HUES64 (cell line): Measurements from ENCODE around the gene FGD5.
"Not testable (repeated sequence)": the region's sequence is repeated elsewhere in the genome, so short reads cannot be mapped to it uniquely, and the experiment has no call there.

Source experiments
- H3K27ac ChIP-seq: 2 replicates; pipeline ENCODE4 v1.7.0; 2013; ENCODE audit warnings: low read depth, low read length, inconsistent platforms
- H3K27me3 ChIP-seq: 2 replicates; pipeline ENCODE4 v1.6.1; 2013; ENCODE audit warnings: mild to moderate bottlenecking, low read length; ENCODE audit not compliant: insufficient read depth
- H3K36me3 ChIP-seq: 2 replicates; pipeline ENCODE4 v1.6.1; 2013; ENCODE audit warnings: mild to moderate bottlenecking, low read length; ENCODE audit not compliant: insufficient read depth
- H3K4me1 ChIP-seq: 2 replicates; pipeline ENCODE4 v1.6.1; 2013; ENCODE audit warnings: mild to moderate bottlenecking, low read length, moderate library complexity; ENCODE audit not compliant: insufficient read depth
- H3K4me3 ChIP-seq: 2 replicates; pipeline ENCODE4 v1.5.1; 2013; ENCODE audit warnings: mild to moderate bottlenecking, low read length, moderate library complexity
- H3K9ac ChIP-seq: 2 replicates; pipeline ENCODE4 v1.6.1; 2013; ENCODE audit warnings: mild to moderate bottlenecking, low read depth, low read length
- H3K9me3 ChIP-seq: 2 replicates; pipeline ENCODE4 v1.6.1; 2013; ENCODE audit warnings: low read depth, low read length; ENCODE audit not compliant: insufficient read depth
- WGBS: fragments of 150-250, 120-280 bp; methylation state at CpG from one replicate; pipeline ENCODE4 v1.1.7; 2013; ENCODE audit warnings: missing lambda C conversion rate; 5-methylcytosine and 5-hydroxymethylcytosine counted together

FGD5 gene

DNA sequence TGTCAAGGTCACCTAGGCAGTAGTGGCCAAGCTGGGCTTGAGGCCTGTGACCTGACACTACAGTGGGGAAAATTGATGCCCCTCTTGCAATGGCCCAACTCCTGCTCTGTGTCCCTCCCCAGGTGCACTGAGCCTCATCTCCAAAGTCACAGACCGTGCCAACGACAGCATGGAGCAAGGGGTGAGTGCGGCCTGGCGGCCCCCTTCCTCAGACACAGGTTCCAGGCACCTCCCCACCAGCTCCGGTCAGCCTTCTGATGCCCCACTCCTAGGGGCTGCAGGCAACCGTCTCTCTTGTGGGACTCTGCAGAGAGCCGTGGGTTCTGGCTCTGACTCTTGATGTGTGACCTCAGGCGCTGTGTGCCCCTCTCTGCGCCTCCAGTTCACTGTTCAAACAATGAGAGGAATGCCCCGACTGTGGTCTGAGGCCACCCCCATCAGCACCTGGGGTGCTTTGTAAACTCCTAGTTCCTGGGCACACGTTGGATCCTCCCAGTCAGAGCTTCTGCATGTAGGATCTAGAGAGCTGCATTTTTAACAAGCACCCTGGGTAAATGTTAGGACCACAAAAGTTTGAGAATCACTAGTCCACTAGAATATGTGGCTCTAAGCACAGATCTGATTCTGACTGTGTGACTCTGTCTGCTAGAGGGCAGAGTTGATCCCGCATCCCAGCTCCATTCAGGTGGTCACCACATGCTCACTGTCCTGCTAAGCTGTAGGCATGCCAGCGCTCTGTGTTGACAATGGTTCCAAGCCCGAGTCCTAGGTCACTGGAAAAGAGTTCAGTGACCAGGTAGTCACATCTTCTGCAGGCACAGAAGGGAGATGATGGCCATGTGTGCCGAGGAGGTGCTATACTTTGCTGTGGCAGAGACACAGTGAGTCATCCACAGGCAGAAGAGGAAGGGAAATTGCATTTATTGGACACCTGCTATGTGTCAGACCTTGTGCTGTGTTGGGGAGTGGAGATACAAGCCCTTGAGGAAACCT lies 82.4 kb downstream of the FGD5 start:
- Histone ChIP-seq H3K4me1 (peaks cover 13% of the 10 kb centered on the region), H3K27ac (no peak overlapping the region), H3K9ac (no peak overlapping the region), H3K4me3 (no peak overlapping the region), H3K9me3 (peaks cover 4% of the 10 kb centered on the region; the same call in 1 of the 2 replicates), H3K27me3 (no peaks in the 10 kb centered on the region), H3K36me3 (no peaks in the 10 kb centered on the region)
- 79% methylated on average over 15 of the region's 15 CpGs for WGBS

DNA sequence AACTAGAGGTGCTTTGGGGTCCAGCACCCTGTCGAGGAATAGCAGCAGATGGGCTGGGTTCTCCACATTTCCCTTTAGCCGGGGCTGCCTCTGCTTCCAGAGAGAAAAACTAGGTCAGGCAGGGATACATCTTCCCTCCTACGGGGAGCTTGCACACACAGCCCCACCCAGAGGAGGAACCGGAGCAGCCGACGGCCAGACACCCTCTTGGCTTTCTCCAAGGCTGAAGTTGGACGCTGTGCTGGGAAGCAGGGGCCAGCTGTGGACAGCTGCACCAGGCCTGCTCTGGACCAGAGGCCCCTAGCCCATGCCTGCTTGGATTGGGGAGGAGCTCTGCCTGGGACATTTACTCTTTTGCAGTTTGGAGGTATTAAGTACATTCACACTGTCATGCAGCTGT lies 84.0 kb downstream of the FGD5 start:
- WGBS = 85% methylated on average over 7 of the region's 7 CpGs
- Histone ChIP-seq H3K27me3 (no peaks in the 10 kb centered on the region), H3K27ac (no peak overlapping the region), H3K9me3 (peaks cover 4% of the 10 kb centered on the region; the same call in 1 of the 2 replicates), H3K36me3 (no peaks in the 10 kb centered on the region), H3K4me1 (peaks cover 13% of the 10 kb centered on the region), H3K4me3 (no peak overlapping the region), H3K9ac (no peak overlapping the region)

- H3K4me3 ChIP-seq, H3K36me3 ChIP-seq, H3K27ac ChIP-seq, H3K9ac ChIP-seq, H3K9me3 ChIP-seq, H3K27me3 ChIP-seq: not testable (repeated sequence)
- 100% methylated on average over 1 of the region's 3 CpGs for WGBS
- H3K4me1 ChIP-seq = peaks cover 13% of the 10 kb centered on the region
Observed at GRCh38 chr3:14903501-14903900, 84.7 kb downstream of the FGD5 start.

DNA sequence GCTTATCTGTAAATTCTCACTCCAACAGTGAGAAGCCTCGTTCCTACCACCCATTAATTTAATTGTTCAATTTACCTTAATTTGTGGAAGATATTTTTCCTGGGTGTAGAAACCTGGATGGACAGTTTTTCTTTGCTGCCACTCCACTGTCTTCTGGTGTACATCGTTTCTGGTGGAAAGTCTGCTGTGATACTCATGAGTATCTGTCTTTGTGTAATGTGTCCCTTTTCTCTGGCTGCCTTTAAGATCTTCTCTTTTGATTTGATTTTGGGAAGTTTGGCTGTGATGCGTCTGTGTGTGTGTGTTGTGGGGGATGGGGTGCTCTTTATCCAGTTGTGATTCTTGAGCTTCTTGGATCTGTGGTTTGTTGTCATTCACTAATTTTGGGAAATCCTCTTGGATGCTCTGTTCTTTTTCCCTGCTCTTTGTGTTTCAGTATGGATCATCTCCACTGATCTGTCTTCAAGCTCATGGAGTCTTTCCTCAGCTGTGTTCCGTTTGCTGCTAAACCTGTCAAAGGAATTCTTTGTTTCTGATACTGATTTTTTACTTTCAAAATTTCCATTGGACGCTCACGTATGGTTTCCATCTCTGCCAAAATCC lies 86.4 kb downstream of the FGD5 start:
- Histone ChIP-seq H3K36me3 (no peaks in the 10 kb centered on the region), H3K27me3 (no peaks in the 10 kb centered on the region)
- WGBS = 94% methylated on average over 5 of the region's 6 CpGs

DNA sequence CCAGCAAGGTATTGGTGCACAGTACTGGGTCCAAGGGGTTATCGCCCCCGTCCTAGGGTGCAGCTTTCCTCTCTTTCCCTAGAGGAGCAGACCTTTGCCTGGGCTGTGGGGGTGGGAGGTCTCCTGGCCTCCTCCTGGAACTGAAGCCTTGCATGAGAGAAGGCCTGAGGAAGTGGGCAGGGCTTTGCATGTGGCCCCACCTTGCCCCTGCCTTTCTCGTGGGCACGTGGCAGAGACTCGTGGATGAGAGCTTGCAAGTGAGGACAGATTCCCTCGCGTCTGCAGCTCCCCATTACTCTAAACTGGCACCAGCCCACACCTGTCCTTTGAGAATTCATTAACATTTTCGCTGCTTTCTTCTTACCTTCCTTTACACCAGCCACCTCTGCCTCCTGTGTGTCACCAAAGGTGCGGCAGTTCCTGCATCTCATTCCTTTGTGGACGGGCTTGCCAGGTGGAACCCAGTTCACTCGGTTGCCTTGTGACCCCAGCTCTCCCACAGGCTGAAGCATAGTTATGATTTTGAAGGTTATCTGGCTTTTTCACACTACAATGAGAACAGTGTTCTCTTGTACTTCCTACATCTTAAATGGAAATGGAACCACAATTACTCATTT lies 87.7 kb downstream of the FGD5 start:
- Histone ChIP-seq H3K4me1 (0 out of 2 replicates have a peak, but pooled peaks cover 3% of the 10 kb centered on the region), H3K9me3 (peaks cover 4% of the 10 kb centered on the region; the same call in 1 of the 2 replicates), H3K9ac (no peak overlapping the region), H3K27ac (no peak overlapping the region), H3K36me3 (peaks cover 2% of the 10 kb centered on the region; the same call in 1 of the 2 replicates), H3K27me3 (no peaks in the 10 kb centered on the region), H3K4me3 (no peak overlapping the region)
- 90% methylated on average over 11 of the region's 11 CpGs for WGBS

More for the DNA sequence above, 86.4 kb downstream of the FGD5 start:
- Histone ChIP-seq H3K27ac (no peak overlapping the region), H3K4me1 (peaks cover 8% of the 10 kb centered on the region), H3K9ac (no peak overlapping the region), H3K9me3 (peaks cover 4% of the 10 kb centered on the region; the same call in 1 of the 2 replicates), H3K4me3 (no peak overlapping the region)

GRCh38 chr3:14907043-14907966 lies 88.5 kb downstream of the FGD5 start:
- H3K9me3 ChIP-seq = peaks cover 4% of the 10 kb centered on the region; the same call in 1 of the 2 replicates
- no peaks in the 10 kb centered on the region for H3K4me1 ChIP-seq
- no peak overlapping the region for H3K27ac ChIP-seq
- H3K36me3 ChIP-seq = peaks cover 2% of the 10 kb centered on the region; the same call in 1 of the 2 replicates
- H3K4me3 ChIP-seq = no peak overlapping the region
- 92% methylated on average over 18 of the region's 18 CpGs for WGBS
- no peaks in the 10 kb centered on the region for H3K27me3 ChIP-seq
- H3K9ac ChIP-seq = no peak overlapping the region

GRCh38 chr3:14909250-14909649 lies 90.5 kb downstream of the FGD5 start:
- WGBS = 97% methylated on average over 5 of the region's 5 CpGs
- H3K9me3 ChIP-seq = peaks cover 4% of the 10 kb centered on the region; the same call in 1 of the 2 replicates
- no peaks in the 10 kb centered on the region for H3K27me3 ChIP-seq

DNA sequence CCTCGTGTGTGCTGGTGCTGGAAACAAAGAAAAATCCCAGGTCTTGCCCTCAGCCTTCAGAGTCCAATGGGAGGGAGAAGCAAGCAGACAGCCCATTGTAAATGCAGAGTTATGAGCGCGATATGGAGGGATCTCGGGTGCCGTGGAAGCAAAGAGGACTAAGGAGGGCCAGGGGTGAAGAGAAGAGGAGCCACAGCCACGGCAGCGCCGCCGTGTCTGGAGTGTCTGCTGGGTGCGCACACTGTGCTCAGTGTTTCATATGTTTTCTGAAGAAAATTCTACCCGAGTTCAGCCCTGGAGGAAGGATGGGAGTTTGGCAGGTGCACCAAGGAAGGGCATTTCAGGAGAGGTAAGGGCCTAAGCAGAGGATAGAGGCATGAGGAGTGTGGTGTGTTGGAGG lies 92.9 kb downstream of the FGD5 start:
- Histone ChIP-seq H3K9ac (no peak overlapping the region), H3K27me3 (no peaks in the 10 kb centered on the region), H3K9me3 (no peaks in the 10 kb centered on the region), H3K4me1 (no peaks in the 10 kb centered on the region), H3K36me3 (peaks cover 2% of the 10 kb centered on the region; the same call in 1 of the 2 replicates), H3K27ac (no peak overlapping the region), H3K4me3 (no peak overlapping the region)
- 94% methylated on average over 11 of the region's 11 CpGs for WGBS

More at GRCh38 chr3:14909250-14909649, 90.5 kb downstream of the FGD5 start:
- H3K4me1 ChIP-seq = no peaks in the 10 kb centered on the region
- no peak overlapping the region for H3K9ac ChIP-seq
- peaks cover 2% of the 10 kb centered on the region; the same call in 1 of the 2 replicates for H3K36me3 ChIP-seq
- no peak overlapping the region for H3K4me3 ChIP-seq
- no peak overlapping the region for H3K27ac ChIP-seq

DNA sequence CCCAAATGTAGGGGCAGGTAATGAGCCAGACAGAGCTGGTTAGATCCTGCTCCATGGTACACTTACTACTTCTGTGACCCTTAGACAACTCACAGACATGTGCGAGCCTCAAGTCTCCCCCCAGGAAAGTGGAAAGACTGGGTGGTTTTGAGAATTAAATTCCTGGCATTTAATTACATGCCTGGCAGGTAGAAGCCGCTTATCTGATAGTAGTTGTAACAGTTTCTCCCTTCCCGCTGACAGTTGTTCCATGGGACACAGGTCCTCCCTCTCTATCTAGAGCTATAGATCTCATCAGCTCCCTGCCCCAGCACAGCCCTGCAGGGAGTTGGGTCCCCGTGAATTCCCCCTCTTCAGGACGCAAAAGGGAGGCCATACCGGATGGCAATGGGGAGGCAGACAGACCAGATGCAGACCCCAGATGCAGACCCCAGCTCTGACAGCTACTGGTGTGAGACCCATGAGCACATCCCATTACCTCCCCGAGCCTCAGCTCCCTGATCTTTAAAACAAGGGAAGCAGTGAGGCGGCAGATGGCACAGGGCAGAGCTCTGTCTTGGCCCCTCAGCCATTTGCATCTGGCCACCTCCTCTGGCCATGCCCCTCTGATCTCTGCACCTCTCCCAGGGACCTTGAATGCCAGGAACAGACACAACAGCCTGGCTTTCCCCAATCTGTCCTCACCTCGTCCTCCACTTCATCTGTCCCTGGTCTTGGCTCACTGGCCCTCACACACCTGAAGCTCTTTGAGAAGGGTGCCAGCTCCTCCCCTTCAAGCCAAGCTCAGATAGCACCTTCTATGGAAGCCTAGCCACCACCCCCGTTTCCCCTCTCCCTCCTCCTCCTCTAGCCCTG lies 94.5 kb downstream of the FGD5 start:
- no peak overlapping the region for H3K27ac ChIP-seq
- H3K27me3 ChIP-seq = no peaks in the 10 kb centered on the region
- H3K9me3 ChIP-seq = no peaks in the 10 kb centered on the region
- WGBS = 82% methylated on average over 10 of the region's 10 CpGs
- no peaks in the 10 kb centered on the region for H3K4me1 ChIP-seq
- H3K9ac ChIP-seq = no peak overlapping the region
- H3K4me3 ChIP-seq = no peak overlapping the region
- H3K36me3 ChIP-seq = peaks cover 2% of the 10 kb centered on the region; the same call in 1 of the 2 replicates
